ENCODE results near the gene RASL10A. TPM values are rescaled to one million over a fixed set of nuclear protein-coding genes. Genes with fewer than 3 reads are reported as not detected.

RASL10A gene
- total and polyA plus RNA-seq, 2 experiments from 2014 or later, result 1.6 to 3.0 TPM

GRCh38 chr22:29325785-29326315, 10.4 kb upstream of the RASL10A start:
- ATAC-seq, result no peak
- no peaks in the 10 kb centered on the region for H4K20me1 ChIP-seq (replicated peaks; ENCODE audit: insufficient read depth)
- H3K27ac Mint-ChIP-seq, result no peak overlapping the region
- no peaks in the 10 kb centered on the region for H3K4me1 ChIP-seq (ENCODE audit: insufficient read depth)
- no peak overlapping the region for H3K4me3 ChIP-seq
- H3K9me2 ChIP-seq (ENCODE audit: insufficient read depth), result no peaks in the 10 kb centered on the region
- no peaks in the 10 kb centered on the region for H3K27me3 ChIP-seq (ENCODE audit: insufficient read depth)
- no peak for TF ChIP-seq ZNF114 (CRISPR knock-in tag; IDR thresholded peaks at IDR 0.05)
- TF ChIP-seq EZH2phosphoT487 (IDR thresholded peaks at IDR 0.05; ENCODE audit: unreplicated experiment), result no peak
- TF ChIP-seq JUNB (IDR thresholded peaks at IDR 0.05; ENCODE audit: unreplicated experiment), result no peak
- no peak for TF ChIP-seq ZNF331 (CRISPR knock-in tag; IDR thresholded peaks at IDR 0.05; ENCODE audit: low read depth)
- TF ChIP-seq CREB1 (CRISPR knock-in tag; IDR thresholded peaks at IDR 0.05; ENCODE audit: low read depth), result no peak
- no peak for TF ChIP-seq NANOG (IDR thresholded peaks at IDR 0.05; ENCODE audit: borderline replicate concordance)
- TF ChIP-seq STAT1 (IDR thresholded peaks at IDR 0.05; ENCODE audit: unreplicated experiment), result no peak
- TF ChIP-seq POLR2AphosphoS5 (IDR thresholded peaks at IDR 0.05; ENCODE audit: low read depth), result no peak
- TF ChIP-seq CTCF (conservative IDR thresholded peaks at IDR 0.05; ENCODE audit: low read depth in 2 of 2), result no peak
- TF ChIP-seq, protein P1, sequence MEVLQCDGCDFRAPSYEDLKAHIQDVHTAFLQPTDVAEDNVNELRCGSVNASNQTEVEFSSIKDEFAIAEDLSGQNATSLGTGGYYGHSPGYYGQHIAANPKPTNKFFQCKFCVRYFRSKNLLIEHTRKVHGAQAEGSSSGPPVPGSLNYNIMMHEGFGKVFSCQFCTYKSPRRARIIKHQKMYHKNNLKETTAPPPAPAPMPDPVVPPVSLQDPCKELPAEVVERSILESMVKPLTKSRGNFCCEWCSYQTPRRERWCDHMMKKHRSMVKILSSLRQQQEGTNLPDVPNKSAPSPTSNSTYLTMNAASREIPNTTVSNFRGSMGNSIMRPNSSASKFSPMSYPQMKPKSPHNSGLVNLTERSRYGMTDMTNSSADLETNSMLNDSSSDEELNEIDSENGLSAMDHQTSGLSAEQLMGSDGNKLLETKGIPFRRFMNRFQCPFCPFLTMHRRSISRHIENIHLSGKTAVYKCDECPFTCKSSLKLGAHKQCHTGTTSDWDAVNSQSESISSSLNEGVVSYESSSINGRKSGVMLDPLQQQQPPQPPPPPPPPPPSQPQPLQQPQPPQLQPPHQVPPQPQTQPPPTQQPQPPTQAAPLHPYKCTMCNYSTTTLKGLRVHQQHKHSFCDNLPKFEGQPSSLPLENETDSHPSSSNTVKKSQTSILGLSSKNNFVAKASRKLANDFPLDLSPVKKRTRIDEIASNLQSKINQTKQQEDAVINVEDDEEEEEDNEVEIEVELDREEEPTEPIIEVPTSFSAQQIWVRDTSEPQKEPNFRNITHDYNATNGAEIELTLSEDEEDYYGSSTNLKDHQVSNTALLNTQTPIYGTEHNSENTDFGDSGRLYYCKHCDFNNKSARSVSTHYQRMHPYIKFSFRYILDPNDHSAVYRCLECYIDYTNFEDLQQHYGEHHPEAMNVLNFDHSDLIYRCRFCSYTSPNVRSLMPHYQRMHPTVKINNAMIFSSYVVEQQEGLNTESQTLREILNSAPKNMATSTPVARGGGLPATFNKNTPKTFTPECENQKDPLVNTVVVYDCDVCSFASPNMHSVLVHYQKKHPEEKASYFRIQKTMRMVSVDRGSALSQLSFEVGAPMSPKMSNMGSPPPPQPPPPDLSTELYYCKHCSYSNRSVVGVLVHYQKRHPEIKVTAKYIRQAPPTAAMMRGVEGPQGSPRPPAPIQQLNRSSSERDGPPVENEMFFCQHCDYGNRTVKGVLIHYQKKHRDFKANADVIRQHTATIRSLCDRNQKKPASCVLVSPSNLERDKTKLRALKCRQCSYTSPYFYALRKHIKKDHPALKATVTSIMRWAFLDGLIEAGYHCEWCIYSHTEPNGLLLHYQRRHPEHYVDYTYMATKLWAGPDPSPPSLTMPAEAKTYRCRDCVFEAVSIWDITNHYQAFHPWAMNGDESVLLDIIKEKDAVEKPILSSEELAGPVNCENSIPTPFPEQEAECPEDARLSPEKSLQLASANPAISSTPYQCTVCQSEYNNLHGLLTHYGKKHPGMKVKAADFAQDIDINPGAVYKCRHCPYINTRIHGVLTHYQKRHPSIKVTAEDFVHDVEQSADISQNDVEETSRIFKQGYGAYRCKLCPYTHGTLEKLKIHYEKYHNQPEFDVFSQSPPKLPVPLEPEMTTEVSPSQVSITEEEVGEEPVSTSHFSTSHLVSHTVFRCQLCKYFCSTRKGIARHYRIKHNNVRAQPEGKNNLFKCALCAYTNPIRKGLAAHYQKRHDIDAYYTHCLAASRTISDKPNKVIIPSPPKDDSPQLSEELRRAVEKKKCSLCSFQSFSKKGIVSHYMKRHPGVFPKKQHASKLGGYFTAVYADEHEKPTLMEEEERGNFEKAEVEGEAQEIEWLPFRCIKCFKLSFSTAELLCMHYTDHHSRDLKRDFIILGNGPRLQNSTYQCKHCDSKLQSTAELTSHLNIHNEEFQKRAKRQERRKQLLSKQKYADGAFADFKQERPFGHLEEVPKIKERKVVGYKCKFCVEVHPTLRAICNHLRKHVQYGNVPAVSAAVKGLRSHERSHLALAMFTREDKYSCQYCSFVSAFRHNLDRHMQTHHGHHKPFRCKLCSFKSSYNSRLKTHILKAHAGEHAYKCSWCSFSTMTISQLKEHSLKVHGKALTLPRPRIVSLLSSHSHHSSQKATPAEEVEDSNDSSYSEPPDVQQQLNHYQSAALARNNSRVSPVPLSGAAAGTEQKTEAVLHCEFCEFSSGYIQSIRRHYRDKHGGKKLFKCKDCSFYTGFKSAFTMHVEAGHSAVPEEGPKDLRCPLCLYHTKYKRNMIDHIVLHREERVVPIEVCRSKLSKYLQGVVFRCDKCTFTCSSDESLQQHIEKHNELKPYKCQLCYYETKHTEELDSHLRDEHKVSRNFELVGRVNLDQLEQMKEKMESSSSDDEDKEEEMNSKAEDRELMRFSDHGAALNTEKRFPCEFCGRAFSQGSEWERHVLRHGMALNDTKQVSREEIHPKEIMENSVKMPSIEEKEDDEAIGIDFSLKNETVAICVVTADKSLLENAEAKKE (CRISPR knock-in tag; IDR thresholded peaks at IDR 0.05), result no peak
- TF ChIP-seq, protein P2, sequence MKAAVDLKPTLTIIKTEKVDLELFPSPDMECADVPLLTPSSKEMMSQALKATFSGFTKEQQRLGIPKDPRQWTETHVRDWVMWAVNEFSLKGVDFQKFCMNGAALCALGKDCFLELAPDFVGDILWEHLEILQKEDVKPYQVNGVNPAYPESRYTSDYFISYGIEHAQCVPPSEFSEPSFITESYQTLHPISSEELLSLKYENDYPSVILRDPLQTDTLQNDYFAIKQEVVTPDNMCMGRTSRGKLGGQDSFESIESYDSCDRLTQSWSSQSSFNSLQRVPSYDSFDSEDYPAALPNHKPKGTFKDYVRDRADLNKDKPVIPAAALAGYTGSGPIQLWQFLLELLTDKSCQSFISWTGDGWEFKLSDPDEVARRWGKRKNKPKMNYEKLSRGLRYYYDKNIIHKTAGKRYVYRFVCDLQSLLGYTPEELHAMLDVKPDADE (IDR thresholded peaks at IDR 0.05), result no peak
- TF ChIP-seq, protein P3, sequence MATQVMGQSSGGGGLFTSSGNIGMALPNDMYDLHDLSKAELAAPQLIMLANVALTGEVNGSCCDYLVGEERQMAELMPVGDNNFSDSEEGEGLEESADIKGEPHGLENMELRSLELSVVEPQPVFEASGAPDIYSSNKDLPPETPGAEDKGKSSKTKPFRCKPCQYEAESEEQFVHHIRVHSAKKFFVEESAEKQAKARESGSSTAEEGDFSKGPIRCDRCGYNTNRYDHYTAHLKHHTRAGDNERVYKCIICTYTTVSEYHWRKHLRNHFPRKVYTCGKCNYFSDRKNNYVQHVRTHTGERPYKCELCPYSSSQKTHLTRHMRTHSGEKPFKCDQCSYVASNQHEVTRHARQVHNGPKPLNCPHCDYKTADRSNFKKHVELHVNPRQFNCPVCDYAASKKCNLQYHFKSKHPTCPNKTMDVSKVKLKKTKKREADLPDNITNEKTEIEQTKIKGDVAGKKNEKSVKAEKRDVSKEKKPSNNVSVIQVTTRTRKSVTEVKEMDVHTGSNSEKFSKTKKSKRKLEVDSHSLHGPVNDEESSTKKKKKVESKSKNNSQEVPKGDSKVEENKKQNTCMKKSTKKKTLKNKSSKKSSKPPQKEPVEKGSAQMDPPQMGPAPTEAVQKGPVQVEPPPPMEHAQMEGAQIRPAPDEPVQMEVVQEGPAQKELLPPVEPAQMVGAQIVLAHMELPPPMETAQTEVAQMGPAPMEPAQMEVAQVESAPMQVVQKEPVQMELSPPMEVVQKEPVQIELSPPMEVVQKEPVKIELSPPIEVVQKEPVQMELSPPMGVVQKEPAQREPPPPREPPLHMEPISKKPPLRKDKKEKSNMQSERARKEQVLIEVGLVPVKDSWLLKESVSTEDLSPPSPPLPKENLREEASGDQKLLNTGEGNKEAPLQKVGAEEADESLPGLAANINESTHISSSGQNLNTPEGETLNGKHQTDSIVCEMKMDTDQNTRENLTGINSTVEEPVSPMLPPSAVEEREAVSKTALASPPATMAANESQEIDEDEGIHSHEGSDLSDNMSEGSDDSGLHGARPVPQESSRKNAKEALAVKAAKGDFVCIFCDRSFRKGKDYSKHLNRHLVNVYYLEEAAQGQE (IDR thresholded peaks at IDR 0.05; ENCODE audit: unreplicated experiment), result no peak
- TF ChIP-seq EZH2 (IDR thresholded peaks at IDR 0.05; ENCODE audit: low read depth, unreplicated experiment), result no peak
- no peak overlapping the region for H3K4me3 Mint-ChIP-seq
- no peaks in the 10 kb centered on the region for H3K9me3 Mint-ChIP-seq
- H3K36me3 Mint-ChIP-seq (ENCODE audit: low read depth), result peaks cover 7% of the 10 kb centered on the region
- H3F3A ChIP-seq (replicated peaks; ENCODE audit: low read depth), result no peaks in the 10 kb centered on the region
- H3K4me1 Mint-ChIP-seq, result peaks cover 5% of the 10 kb centered on the region; the same call in 1 of the 3 replicates
- H2AFZ ChIP-seq, result no peak overlapping the region
- DNase-seq (ENCODE audit: low spot score), result no peak
- H3K79me2 ChIP-seq (replicated peaks; ENCODE audit: insufficient read depth), result no peaks in the 10 kb centered on the region
- no peak overlapping the region for H3K4me2 ChIP-seq
- no peaks in the 10 kb centered on the region for H3K36me3 ChIP-seq (ENCODE audit: insufficient read depth)
- H3K27ac ChIP-seq (ENCODE audit: low read depth), result no peak overlapping the region
- H3K27me3 Mint-ChIP-seq (ENCODE audit: insufficient read depth, low read depth, poor library complexity), result peaks cover 8% of the 10 kb centered on the region

All from GM23338 (cell line).